ENCODE data around the gene EXD3. TPM values are rescaled to one million over a fixed set of nuclear protein-coding genes. Genes with fewer than 3 reads are reported as not detected.

Gene EXD3
- total and polyA plus RNA-seq, 2 of the 4 experiments (the other 2 are of a cell fraction): 1.1 to 7.4 TPM

GRCh38 chr9:137352511-137353222 lies 70.3 kb downstream of the EXD3 start:
- H3K27me3 ChIP-seq (ENCODE audit: control insufficient read depth, insufficient read depth, low read length): no peaks in the 10 kb centered on the region
- no peak overlapping the region for H3K27ac ChIP-seq (ENCODE audit: insufficient read depth, low read length)
- DNase-seq: no peak
- H2BK5ac ChIP-seq (ENCODE audit: low read depth, low read length, poor library complexity, severe bottlenecking): no peak overlapping the region
- no peak overlapping the region for H2BK120ac ChIP-seq (ENCODE audit: low read depth, low read length)
- in situ Hi-C loops (cut with MboI; ENCODE audit: low sequenced_read_pairs) (no loop called here), intact Hi-C loops (cut with micrococcal nuclease) (no loop called here), dilution Hi-C loops (cut with HindIII; ENCODE audit: low sequenced_read_pairs, unreplicated experiment) (no loop called here)
- no peak overlapping the region for H2AK5ac ChIP-seq (ENCODE audit: low read depth, low read length)
- no peak overlapping the region for H4K8ac ChIP-seq (ENCODE audit: low read depth in 2 of 2, low read length in 2 of 2)
- no peaks in the 10 kb centered on the region for H4K20me1 ChIP-seq (ENCODE audit: insufficient read depth, low read length)
- WGBS, 2 experiments (ENCODE audit: extremely low coverage in 2 of 2, insufficient read length in 1 of 2): 77% methylated on average over 11 of the region's 26 CpGs; no CpG with 5 or more reads in 1 of the 2 experiments
- H2AFZ ChIP-seq (replicated peaks; ENCODE audit: low read length, poor library complexity): no peak overlapping the region
- H3K4ac ChIP-seq (ENCODE audit: low read depth, low read length): no peak overlapping the region
- H2BK20ac ChIP-seq (ENCODE audit: low read depth, low read length): no peak overlapping the region
- H2BK15ac ChIP-seq (ENCODE audit: low read depth, low read length): no peak overlapping the region
- no peak overlapping the region for H4K5ac ChIP-seq (ENCODE audit: low read depth, low read length)
- no peak overlapping the region for H3K4me2 ChIP-seq (ENCODE audit: low read depth, low read length)
- no peaks in the 10 kb centered on the region for H3K36me3 ChIP-seq (ENCODE audit: control insufficient read depth, insufficient read depth, low read length)
- no peak overlapping the region for H3K23ac ChIP-seq (ENCODE audit: low read depth, low read length)
- no TSS peak for BruUV-seq (replicated peaks)
- no peak overlapping the region for H3K56ac ChIP-seq (ENCODE audit: extremely low read depth, insufficient read depth, low read length)
- no peak overlapping the region for H3K4me3 ChIP-seq (ENCODE audit: insufficient read depth, low read depth, low read length)
- H3K9me1 ChIP-seq (ENCODE audit: insufficient read depth, low read length): no peaks in the 10 kb centered on the region
- no peaks in the 10 kb centered on the region for H3K79me1 ChIP-seq (ENCODE audit: low read depth in 1 of 2, low read length in 2 of 2)
- no peaks in the 10 kb centered on the region for H3K4me1 ChIP-seq (ENCODE audit: control insufficient read depth, insufficient read depth, low read length)
- TF ChIP-seq CHD1 (IDR thresholded peaks at IDR 0.05; ENCODE audit: low read depth, low read length) (no peak), ELK1 (IDR thresholded peaks at IDR 0.05; ENCODE audit: borderline replicate concordance, low read depth, low read length) (no peak), MAZ (IDR thresholded peaks at IDR 0.05; ENCODE audit: borderline replicate concordance, low read depth, low read length) (no peak), POLR2A (IDR thresholded peaks at IDR 0.05; ENCODE audit: low read depth, low read length) (no peak)
- TF ChIP-seq, protein P1, sequence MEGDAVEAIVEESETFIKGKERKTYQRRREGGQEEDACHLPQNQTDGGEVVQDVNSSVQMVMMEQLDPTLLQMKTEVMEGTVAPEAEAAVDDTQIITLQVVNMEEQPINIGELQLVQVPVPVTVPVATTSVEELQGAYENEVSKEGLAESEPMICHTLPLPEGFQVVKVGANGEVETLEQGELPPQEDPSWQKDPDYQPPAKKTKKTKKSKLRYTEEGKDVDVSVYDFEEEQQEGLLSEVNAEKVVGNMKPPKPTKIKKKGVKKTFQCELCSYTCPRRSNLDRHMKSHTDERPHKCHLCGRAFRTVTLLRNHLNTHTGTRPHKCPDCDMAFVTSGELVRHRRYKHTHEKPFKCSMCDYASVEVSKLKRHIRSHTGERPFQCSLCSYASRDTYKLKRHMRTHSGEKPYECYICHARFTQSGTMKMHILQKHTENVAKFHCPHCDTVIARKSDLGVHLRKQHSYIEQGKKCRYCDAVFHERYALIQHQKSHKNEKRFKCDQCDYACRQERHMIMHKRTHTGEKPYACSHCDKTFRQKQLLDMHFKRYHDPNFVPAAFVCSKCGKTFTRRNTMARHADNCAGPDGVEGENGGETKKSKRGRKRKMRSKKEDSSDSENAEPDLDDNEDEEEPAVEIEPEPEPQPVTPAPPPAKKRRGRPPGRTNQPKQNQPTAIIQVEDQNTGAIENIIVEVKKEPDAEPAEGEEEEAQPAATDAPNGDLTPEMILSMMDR (conservative IDR thresholded peaks at IDR 0.05; ENCODE audit: low read depth, low read length): no peak
- ChIA-PET POLR2A (ENCODE audit: unreplicated experiment) (no interaction called here), CTCF (no interaction called here)
- ATAC-seq (ENCODE audit: low read depth): no peak
- H3K14ac ChIP-seq (replicated peaks; ENCODE audit: low read depth, low read length): no peak overlapping the region
- peaks cover 35% of the 10 kb centered on the region for H3K9me3 ChIP-seq (ENCODE audit: control insufficient read depth, insufficient read depth, low read length)
- no peak overlapping the region for H3K18ac ChIP-seq (ENCODE audit: low read depth, low read length)
- no peak overlapping the region for H3K9ac ChIP-seq (ENCODE audit: low read depth, low read length)
- H2AK9ac ChIP-seq (replicated peaks; ENCODE audit: low read depth, low read length, poor library complexity): no peak overlapping the region
- no peak overlapping the region for H4K91ac ChIP-seq (ENCODE audit: insufficient read depth, low read depth, low read length)

Data from IMR-90 (cell line).